SK-N-SH (cell line): ENCODE data around the gene STARD7. TPM values are rescaled to one million over a fixed set of nuclear protein-coding genes. Genes with fewer than 3 reads are reported as not detected.

Experiments
- CTCF ChIA-PET: fragments of 300-600, 350-600 bp; formaldehyde crosslinking; extraction: SDS; loops from one replicate; lab custom pipeline; 2021; lab: Yijun Ruan, JAX
- POLR2A ChIA-PET: fragments of 350-600 bp; sonication (Branson Sonifier 250); formaldehyde crosslinking; extraction: SDS; loops from one replicate; lab custom pipeline; 2020; ENCODE audit warnings: antibody characterized with exemption, inconsistent platforms; lab: Yijun Ruan, JAX
- DNase-seq: peaks from one replicate; pipeline ENCODE4 v3.0.0; 2012
- H2AFZ ChIP-seq: fragments of 200-600 bp; sonication (generic); 2 replicates; pipeline ENCODE4 v1.8.1; 2016; ENCODE audit warnings: antibody characterized with exemption, mild to moderate bottlenecking, low read depth
- H3F3A ChIP-seq: fragments of 200-600 bp; sonication (generic); replicated peaks from 2 replicates; pipeline ENCODE3; 2016; ENCODE audit warnings: antibody characterized with exemption, mild to moderate bottlenecking; ENCODE audit not compliant: insufficient read depth
- H3K27ac ChIP-seq, 2 experiments: fragments of 200-500 bp in 1 of 2; fragments of 200-600 bp in 1 of 2; sonication (Bioruptor generic) in 1 of 2; sonication (generic), shearing (Covaris generic) in 1 of 2; 2 replicates each; pipeline versions ENCODE4 v1.5.1 to v1.6.1; 2014 to 2016; ENCODE audit warnings: low read depth in 2 of 2, inconsistent platforms in 1 of 2, low read length in 1 of 2, mild to moderate bottlenecking in 1 of 2, mixed read lengths in 1 of 2
- H3K27me3 ChIP-seq: fragments of 200-600 bp; sonication (generic), shearing (Covaris generic); 2 replicates; pipeline ENCODE4 v1.6.1; 2016; ENCODE audit warnings: mixed run types; ENCODE audit not compliant: insufficient read depth
- H3K36me3 ChIP-seq, 2 experiments: fragments of 200-500 bp in 1 of 2; fragments of 200-600 bp in 1 of 2; sonication (Bioruptor generic) in 1 of 2; sonication (generic) in 1 of 2; replicated peaks in 1 of 2; 2 replicates each; pipeline versions ENCODE3 to v1.5.1; 2014 to 2016; ENCODE audit warnings: low read length in 1 of 2, mild to moderate bottlenecking in 1 of 2; ENCODE audit not compliant: insufficient read depth in 2 of 2, control insufficient read depth in 1 of 2
- H3K4me1 ChIP-seq, 2 experiments: fragments of 200-500 bp in 1 of 2; fragments of 200-600 bp in 1 of 2; sonication (Bioruptor generic) in 1 of 2; sonication (generic), shearing (Covaris generic) in 1 of 2; 2 replicates each; pipeline versions ENCODE4 v1.5.1 to v1.6.1; 2014 to 2016; ENCODE audit warnings: low read depth in 1 of 2, low read length in 1 of 2, mixed run types in 1 of 2; ENCODE audit not compliant: insufficient read depth in 2 of 2, control insufficient read depth in 1 of 2
- H3K4me2 ChIP-seq: fragments of 200-600 bp; sonication (generic), shearing (Covaris generic); 2 replicates; pipeline ENCODE4 v1.6.1; 2017; ENCODE audit warnings: mixed run types
- H3K4me3 ChIP-seq, 2 experiments: fragments of 200-500 bp in 1 of 2; fragments of 200-600 bp in 1 of 2; sonication (Bioruptor generic) in 1 of 2; sonication (generic), shearing (Covaris generic) in 1 of 2; 2 replicates each; pipeline versions ENCODE4 v1.5.1 to v1.8.1; 2014 to 2016; ENCODE audit warnings: low read depth in 2 of 2, inconsistent platforms in 1 of 2, low read length in 1 of 2, mild to moderate bottlenecking in 1 of 2, mixed read lengths in 1 of 2, moderate library complexity in 1 of 2
- H3K79me2 ChIP-seq: fragments of 200-600 bp; sonication (generic); 2 replicates; pipeline ENCODE4 v1.8.1; 2017; ENCODE audit warnings: mild to moderate bottlenecking; ENCODE audit not compliant: insufficient read depth
- H3K9ac ChIP-seq: fragments of 200-600 bp; sonication (generic); 2 replicates; pipeline ENCODE4 v1.6.1; 2017; ENCODE audit warnings: mixed run types
- H3K9me2 ChIP-seq: fragments of 200-600 bp; sonication (generic); 2 replicates; pipeline ENCODE4 v1.6.1; 2017; ENCODE audit warnings: mixed run types
- H3K9me3 ChIP-seq: fragments of 200-600 bp; sonication (generic); 2 replicates; pipeline ENCODE4 v1.6.1; 2017; ENCODE audit warnings: mixed run types, mild to moderate bottlenecking, moderate library complexity
- H4K20me1 ChIP-seq: fragments of 200-600 bp; sonication (generic); 2 replicates; pipeline ENCODE4 v1.6.1; 2017; ENCODE audit warnings: mild to moderate bottlenecking, mixed run types; ENCODE audit not compliant: insufficient read depth
- CHD2 ChIP-seq: fragments of 150-350 bp; IDR thresholded peaks from 2 replicates; pipeline ENCODE4 v1.6.1; 2018; ENCODE audit warnings: low read length; ENCODE audit not compliant: partially characterized antibody
- EZH2phosphoT487 ChIP-seq: fragments of 200-600 bp; sonication (generic); IDR thresholded peaks from 2 replicates; pipeline ENCODE4 v1.6.1; 2017; ENCODE audit warnings: low read depth, mixed run types, mild to moderate bottlenecking, antibody characterized with exemption, moderate library complexity, borderline replicate concordance
- FOSL2 ChIP-seq: IDR thresholded peaks from 2 replicates; pipeline ENCODE4 v1.4.0; 2012; ENCODE audit warnings: low read depth, mild to moderate bottlenecking, moderate library complexity, borderline replicate concordance
- FOXM1 ChIP-seq: IDR thresholded peaks from 2 replicates; pipeline ENCODE4 v1.4.0; 2012; ENCODE audit warnings: low read depth, mild to moderate bottlenecking
- GABPA ChIP-seq: IDR thresholded peaks from 2 replicates; pipeline ENCODE4 v1.4.0; 2012; ENCODE audit warnings: low read depth, mild to moderate bottlenecking
- GATA2 ChIP-seq: sonication (generic); formaldehyde crosslinking; IDR thresholded peaks from 2 replicates; pipeline ENCODE4 v1.5.0; 2020; ENCODE audit warnings: mild to moderate bottlenecking, missing genetic modification reagents
- JUND ChIP-seq: IDR thresholded peaks from 2 replicates; pipeline ENCODE4 v1.4.0; 2012
- MEF2A ChIP-seq: IDR thresholded peaks from 2 replicates; pipeline ENCODE4 v1.4.0; 2012; ENCODE audit warnings: low read depth, borderline replicate concordance
- NFIC ChIP-seq: IDR thresholded peaks from 2 replicates; pipeline ENCODE4 v1.4.0; 2012; ENCODE audit warnings: borderline replicate concordance
- NRF1 ChIP-seq: IDR thresholded peaks from 2 replicates; pipeline ENCODE4 v1.6.1; 2012; ENCODE audit warnings: low read depth, mild to moderate bottlenecking, low read length
- POLR2AphosphoS5 ChIP-seq: IDR thresholded peaks from 2 replicates; pipeline ENCODE4 v1.6.1; 2012; ENCODE audit warnings: low read depth, low read length
- RCOR1 ChIP-seq: fragments of 150-350 bp; IDR thresholded peaks from 2 replicates; pipeline ENCODE4 v1.6.1; 2017; ENCODE audit warnings: antibody characterized with exemption, low read length
- RXRA ChIP-seq: IDR thresholded peaks from 2 replicates; pipeline ENCODE4 v1.4.0; 2012; ENCODE audit warnings: low read depth, mild to moderate bottlenecking, borderline replicate concordance
- SIN3A ChIP-seq: IDR thresholded peaks from 2 replicates; pipeline ENCODE4 v1.6.1; 2012; ENCODE audit warnings: low read depth, mild to moderate bottlenecking, low read length, moderate library complexity, borderline replicate concordance
- SMC3 ChIP-seq: IDR thresholded peaks from 2 replicates; pipeline ENCODE4 v1.6.1; 2012; ENCODE audit warnings: low read depth, low read length, improper control_type of control experiment
- TCF12 ChIP-seq: IDR thresholded peaks from 2 replicates; pipeline ENCODE4 v1.4.0; 2012
- TEAD4 ChIP-seq: IDR thresholded peaks from 2 replicates; pipeline ENCODE4 v1.4.0; 2012; ENCODE audit warnings: mild to moderate bottlenecking, borderline replicate concordance; ENCODE audit not compliant: insufficient read depth
- WGBS: methylation state at CpG from one replicate; pipeline ENCODE4 v1.1.6; 2017; ENCODE audit warnings: low lambda C conversion rate; 5-methylcytosine and 5-hydroxymethylcytosine counted together
- polyA plus RNA-seq, 3 experiments: library from polyadenylated mRNA; depleted of rRNA; stranded (reverse); fragments of >200 nt; gene quantifications; 2 replicates each; pipeline ENCODE4 v1.2.3, GENCODE V29; 2012
- TF ChIP-seq, protein P1 (sequence below): fragments of 200-600 bp; sonication (generic); IDR thresholded peaks from 2 replicates; pipeline ENCODE4 v1.6.1; 2017; ENCODE audit warnings: antibody characterized with exemption, mild to moderate bottlenecking, moderate library complexity
- TF ChIP-seq, protein P2 (sequence below): IDR thresholded peaks from 2 replicates; pipeline ENCODE4 v1.4.0; 2012; ENCODE audit warnings: low read depth, borderline replicate concordance
- TF ChIP-seq, protein P3 (sequence below): IDR thresholded peaks from 2 replicates; pipeline ENCODE4 v1.4.0; 2012; ENCODE audit warnings: low read depth
- TF ChIP-seq, protein P4 (sequence below): IDR thresholded peaks from 2 replicates; pipeline ENCODE4 v1.4.0; 2012; ENCODE audit warnings: low read depth, borderline replicate concordance
- TF ChIP-seq, protein P5 (sequence below): IDR thresholded peaks from 2 replicates; pipeline ENCODE4 v1.6.1; 2012; ENCODE audit warnings: mild to moderate bottlenecking, low read depth, low read length, moderate library complexity
- TF ChIP-seq, protein P6 (sequence below): IDR thresholded peaks from 2 replicates; pipeline ENCODE4; 2012

STARD7 gene
- polyA plus RNA-seq, 1 of the 3 experiments (the other 2 are of a cell fraction): 36.1 TPM

DNA sequence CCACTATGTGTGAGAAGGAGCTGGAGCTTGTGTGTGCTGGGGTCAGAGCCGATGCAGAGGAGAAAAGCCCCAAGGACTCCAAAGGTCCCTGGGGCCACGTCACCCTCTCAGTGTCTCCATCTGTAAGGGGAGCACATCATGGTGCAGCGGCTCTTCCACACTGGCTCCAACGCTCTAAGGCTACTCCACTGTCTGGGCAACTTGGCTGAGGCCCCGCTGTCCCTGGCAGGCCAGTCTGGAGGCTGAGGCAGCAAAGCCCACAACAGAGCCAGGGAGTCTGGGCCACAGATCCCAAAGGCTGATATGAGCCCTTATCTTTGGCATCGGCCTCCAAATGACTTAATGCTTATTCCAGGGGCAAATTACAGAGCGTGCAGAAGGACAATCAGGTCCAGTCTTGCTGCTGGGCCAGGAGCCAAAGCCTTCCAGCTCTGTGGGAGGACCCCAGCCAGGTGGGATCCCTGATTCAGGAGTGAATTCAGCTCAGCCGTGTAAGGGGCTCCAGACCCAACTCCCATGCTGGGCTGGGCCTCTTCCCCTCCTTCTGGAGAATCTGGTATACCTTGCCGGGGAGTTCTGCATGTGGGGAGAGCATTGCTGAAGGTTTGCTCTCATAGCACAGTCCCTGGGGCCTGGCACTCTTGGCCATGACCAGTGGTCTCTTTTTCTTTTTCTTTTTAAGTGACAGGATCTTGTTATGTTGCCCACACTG lies 61.6 kb downstream of the STARD7 start:
- peak overlapping the region; percentile 37; the same call in 1 of the 2 replicates for H2AFZ ChIP-seq
- peak overlapping the region; percentile 62; the same call in 1 of the 2 replicates for H3K9ac ChIP-seq
- no peak overlapping the region for H3K4me3 ChIP-seq
- H3K9me2 ChIP-seq: no peaks in the 10 kb centered on the region
- peak overlapping the region; percentile 88 to 95 for H3K27ac ChIP-seq
- ChIA-PET POLR2A (interaction anchor here (0.7 kb wide), 1 partner anchor 137 kb away, joined by 3 read pairs; no protein-coding TSS in a partner anchor), CTCF (interaction anchor here (0.9 to 4.4 kb wide), 8 partner anchors 8 to 155 kb away, joined by 3 to 28 read pairs (median 6); partner anchors contain the start of genes ADRA2B, ASTL and CIAO1)
- 30% methylated on average over 5 of the region's 9 CpGs for WGBS
- H3K27me3 ChIP-seq: no peaks in the 10 kb centered on the region
- no peaks in the 10 kb centered on the region for H4K20me1 ChIP-seq
- H3K79me2 ChIP-seq: peaks cover 12% of the 10 kb centered on the region; the same call in 1 of the 2 replicates
- DNase-seq: peak; percentile 85
- H3F3A ChIP-seq: peaks cover 29% of the 10 kb centered on the region
- H3K9me3 ChIP-seq: no peaks in the 10 kb centered on the region
- H3K36me3 ChIP-seq: no peaks in the 10 kb centered on the region
- peak overlapping the region; percentile 69; the same call in 1 of the 2 replicates for H3K4me2 ChIP-seq
- H3K4me1 ChIP-seq: peaks cover 33 to 58% of the 10 kb centered on the region in 2 experiments
- TF ChIP-seq RXRA (peak; percentile 95; the same call in 1 of the 2 replicates), SMC3 (no peak), TEAD4 (peak; percentile 84), FOSL2 (peak; percentile 42; the same call in 1 of the 2 replicates), GATA2 (peak; percentile 100), NFIC (peak; percentile 96), FOXM1 (peak; percentile 85), SIN3A (no peak), MEF2A (no peak), EZH2phosphoT487 (no peak), CHD2 (peak; percentile 78), RCOR1 (peak; percentile 91), TCF12 (peak; percentile 95), GABPA (no peak), POLR2AphosphoS5 (peak; percentile 70; the same call in 1 of the 2 replicates), NRF1 (no peak), JUND (peak; percentile 94)
- TF ChIP-seq, protein P1, sequence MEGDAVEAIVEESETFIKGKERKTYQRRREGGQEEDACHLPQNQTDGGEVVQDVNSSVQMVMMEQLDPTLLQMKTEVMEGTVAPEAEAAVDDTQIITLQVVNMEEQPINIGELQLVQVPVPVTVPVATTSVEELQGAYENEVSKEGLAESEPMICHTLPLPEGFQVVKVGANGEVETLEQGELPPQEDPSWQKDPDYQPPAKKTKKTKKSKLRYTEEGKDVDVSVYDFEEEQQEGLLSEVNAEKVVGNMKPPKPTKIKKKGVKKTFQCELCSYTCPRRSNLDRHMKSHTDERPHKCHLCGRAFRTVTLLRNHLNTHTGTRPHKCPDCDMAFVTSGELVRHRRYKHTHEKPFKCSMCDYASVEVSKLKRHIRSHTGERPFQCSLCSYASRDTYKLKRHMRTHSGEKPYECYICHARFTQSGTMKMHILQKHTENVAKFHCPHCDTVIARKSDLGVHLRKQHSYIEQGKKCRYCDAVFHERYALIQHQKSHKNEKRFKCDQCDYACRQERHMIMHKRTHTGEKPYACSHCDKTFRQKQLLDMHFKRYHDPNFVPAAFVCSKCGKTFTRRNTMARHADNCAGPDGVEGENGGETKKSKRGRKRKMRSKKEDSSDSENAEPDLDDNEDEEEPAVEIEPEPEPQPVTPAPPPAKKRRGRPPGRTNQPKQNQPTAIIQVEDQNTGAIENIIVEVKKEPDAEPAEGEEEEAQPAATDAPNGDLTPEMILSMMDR: no peak
- TF ChIP-seq, protein P2, sequence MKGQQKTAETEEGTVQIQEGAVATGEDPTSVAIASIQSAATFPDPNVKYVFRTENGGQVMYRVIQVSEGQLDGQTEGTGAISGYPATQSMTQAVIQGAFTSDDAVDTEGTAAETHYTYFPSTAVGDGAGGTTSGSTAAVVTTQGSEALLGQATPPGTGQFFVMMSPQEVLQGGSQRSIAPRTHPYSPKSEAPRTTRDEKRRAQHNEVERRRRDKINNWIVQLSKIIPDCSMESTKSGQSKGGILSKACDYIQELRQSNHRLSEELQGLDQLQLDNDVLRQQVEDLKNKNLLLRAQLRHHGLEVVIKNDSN: no peak
- TF ChIP-seq, protein P3, sequence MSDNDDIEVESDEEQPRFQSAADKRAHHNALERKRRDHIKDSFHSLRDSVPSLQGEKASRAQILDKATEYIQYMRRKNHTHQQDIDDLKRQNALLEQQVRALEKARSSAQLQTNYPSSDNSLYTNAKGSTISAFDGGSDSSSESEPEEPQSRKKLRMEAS: peak; percentile 69
- TF ChIP-seq, protein P4, sequence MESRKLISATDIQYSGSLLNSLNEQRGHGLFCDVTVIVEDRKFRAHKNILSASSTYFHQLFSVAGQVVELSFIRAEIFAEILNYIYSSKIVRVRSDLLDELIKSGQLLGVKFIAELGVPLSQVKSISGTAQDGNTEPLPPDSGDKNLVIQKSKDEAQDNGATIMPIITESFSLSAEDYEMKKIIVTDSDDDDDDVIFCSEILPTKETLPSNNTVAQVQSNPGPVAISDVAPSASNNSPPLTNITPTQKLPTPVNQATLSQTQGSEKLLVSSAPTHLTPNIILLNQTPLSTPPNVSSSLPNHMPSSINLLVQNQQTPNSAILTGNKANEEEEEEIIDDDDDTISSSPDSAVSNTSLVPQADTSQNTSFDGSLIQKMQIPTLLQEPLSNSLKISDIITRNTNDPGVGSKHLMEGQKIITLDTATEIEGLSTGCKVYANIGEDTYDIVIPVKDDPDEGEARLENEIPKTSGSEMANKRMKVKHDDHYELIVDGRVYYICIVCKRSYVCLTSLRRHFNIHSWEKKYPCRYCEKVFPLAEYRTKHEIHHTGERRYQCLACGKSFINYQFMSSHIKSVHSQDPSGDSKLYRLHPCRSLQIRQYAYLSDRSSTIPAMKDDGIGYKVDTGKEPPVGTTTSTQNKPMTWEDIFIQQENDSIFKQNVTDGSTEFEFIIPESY: peak; percentile 56; the same call in 1 of the 2 replicates
- TF ChIP-seq, protein P5, sequence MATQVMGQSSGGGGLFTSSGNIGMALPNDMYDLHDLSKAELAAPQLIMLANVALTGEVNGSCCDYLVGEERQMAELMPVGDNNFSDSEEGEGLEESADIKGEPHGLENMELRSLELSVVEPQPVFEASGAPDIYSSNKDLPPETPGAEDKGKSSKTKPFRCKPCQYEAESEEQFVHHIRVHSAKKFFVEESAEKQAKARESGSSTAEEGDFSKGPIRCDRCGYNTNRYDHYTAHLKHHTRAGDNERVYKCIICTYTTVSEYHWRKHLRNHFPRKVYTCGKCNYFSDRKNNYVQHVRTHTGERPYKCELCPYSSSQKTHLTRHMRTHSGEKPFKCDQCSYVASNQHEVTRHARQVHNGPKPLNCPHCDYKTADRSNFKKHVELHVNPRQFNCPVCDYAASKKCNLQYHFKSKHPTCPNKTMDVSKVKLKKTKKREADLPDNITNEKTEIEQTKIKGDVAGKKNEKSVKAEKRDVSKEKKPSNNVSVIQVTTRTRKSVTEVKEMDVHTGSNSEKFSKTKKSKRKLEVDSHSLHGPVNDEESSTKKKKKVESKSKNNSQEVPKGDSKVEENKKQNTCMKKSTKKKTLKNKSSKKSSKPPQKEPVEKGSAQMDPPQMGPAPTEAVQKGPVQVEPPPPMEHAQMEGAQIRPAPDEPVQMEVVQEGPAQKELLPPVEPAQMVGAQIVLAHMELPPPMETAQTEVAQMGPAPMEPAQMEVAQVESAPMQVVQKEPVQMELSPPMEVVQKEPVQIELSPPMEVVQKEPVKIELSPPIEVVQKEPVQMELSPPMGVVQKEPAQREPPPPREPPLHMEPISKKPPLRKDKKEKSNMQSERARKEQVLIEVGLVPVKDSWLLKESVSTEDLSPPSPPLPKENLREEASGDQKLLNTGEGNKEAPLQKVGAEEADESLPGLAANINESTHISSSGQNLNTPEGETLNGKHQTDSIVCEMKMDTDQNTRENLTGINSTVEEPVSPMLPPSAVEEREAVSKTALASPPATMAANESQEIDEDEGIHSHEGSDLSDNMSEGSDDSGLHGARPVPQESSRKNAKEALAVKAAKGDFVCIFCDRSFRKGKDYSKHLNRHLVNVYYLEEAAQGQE: no peak
- TF ChIP-seq, protein P6, sequence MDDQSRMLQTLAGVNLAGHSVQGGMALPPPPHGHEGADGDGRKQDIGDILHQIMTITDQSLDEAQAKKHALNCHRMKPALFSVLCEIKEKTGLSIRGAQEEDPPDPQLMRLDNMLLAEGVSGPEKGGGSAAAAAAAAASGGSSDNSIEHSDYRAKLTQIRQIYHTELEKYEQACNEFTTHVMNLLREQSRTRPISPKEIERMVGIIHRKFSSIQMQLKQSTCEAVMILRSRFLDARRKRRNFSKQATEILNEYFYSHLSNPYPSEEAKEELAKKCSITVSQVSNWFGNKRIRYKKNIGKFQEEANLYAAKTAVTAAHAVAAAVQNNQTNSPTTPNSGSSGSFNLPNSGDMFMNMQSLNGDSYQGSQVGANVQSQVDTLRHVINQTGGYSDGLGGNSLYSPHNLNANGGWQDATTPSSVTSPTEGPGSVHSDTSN: peak; percentile 81
